ENCODE measurements around the gene NFATC3. TPM values are rescaled to one million over a fixed set of nuclear protein-coding genes. Genes with fewer than 3 reads are reported as not detected.

The NFATC3 gene
- total RNA-seq, 2 donors from 2014 or later, result 51.1 to 56.7 TPM

GRCh38 chr16:68215302-68215701 is 130.1 kb downstream of the NFATC3 start:
- Histone ChIP-seq H3K27ac (no peak overlapping the region), H3K36me3 (no peaks in the 10 kb centered on the region), H3K27me3 (replicated peaks; ENCODE audit: insufficient read depth) (no peaks in the 10 kb centered on the region), H3K4me1 (ENCODE audit: control insufficient read depth in 1 of 2, low read depth in 2 of 2) (no peaks in the 10 kb centered on the region), H3K9me3 (no peaks in the 10 kb centered on the region), H3K4me3 (no peak overlapping the region)
- no peak for DNase-seq (ENCODE audit: low spot score)
- TF ChIP-seq CTCF (IDR thresholded peaks at IDR 0.05), result no peak
- ATAC-seq (ENCODE audit: insufficient number of reproducible peaks, low FRiP score, low read depth), result no peak

GRCh38 chr16:68216240-68216639 is 131.1 kb downstream of the NFATC3 start:
- Histone ChIP-seq H3K27ac (no peak overlapping the region), H3K9me3 (no peaks in the 10 kb centered on the region), H3K4me1 (ENCODE audit: control insufficient read depth in 1 of 2, low read depth in 2 of 2) (no peaks in the 10 kb centered on the region), H3K27me3 (replicated peaks; ENCODE audit: insufficient read depth) (no peaks in the 10 kb centered on the region), H3K4me3 (no peak overlapping the region), H3K36me3 (no peaks in the 10 kb centered on the region)
- TF ChIP-seq CTCF (IDR thresholded peaks at IDR 0.05), result no peak
- no peak for ATAC-seq (ENCODE audit: insufficient number of reproducible peaks, low FRiP score, low read depth)
- no peak for DNase-seq (ENCODE audit: low spot score)

GRCh38 chr16:68217506-68217905 is 132.3 kb downstream of the NFATC3 start:
- no peak for ATAC-seq (ENCODE audit: insufficient number of reproducible peaks, low FRiP score, low read depth)
- H3K36me3 ChIP-seq, result no peaks in the 10 kb centered on the region
- H3K27ac ChIP-seq, result no peak overlapping the region
- H3K27me3 ChIP-seq (replicated peaks; ENCODE audit: insufficient read depth), result no peaks in the 10 kb centered on the region
- no peaks in the 10 kb centered on the region for H3K9me3 ChIP-seq
- no peak for DNase-seq (ENCODE audit: low spot score)
- H3K4me1 ChIP-seq (ENCODE audit: control insufficient read depth in 1 of 2, low read depth in 2 of 2), result no peaks in the 10 kb centered on the region
- TF ChIP-seq CTCF (IDR thresholded peaks at IDR 0.05), result no peak
- H3K4me3 ChIP-seq, result no peak overlapping the region

GRCh38 chr16:68219725-68220351 is 134.7 kb downstream of the NFATC3 start:
- Histone ChIP-seq H3K4me3 (no peak overlapping the region), H3K27me3 (replicated peaks; ENCODE audit: insufficient read depth) (no peaks in the 10 kb centered on the region), H3K27ac (no peak overlapping the region), H3K9me3 (no peaks in the 10 kb centered on the region), H3K4me1 (ENCODE audit: control insufficient read depth in 1 of 2, low read depth in 2 of 2) (no peaks in the 10 kb centered on the region), H3K36me3 (no peaks in the 10 kb centered on the region)
- no peak for DNase-seq (ENCODE audit: low spot score)
- no peak for ATAC-seq (ENCODE audit: insufficient number of reproducible peaks, low FRiP score, low read depth)
- no peak for TF ChIP-seq CTCF (IDR thresholded peaks at IDR 0.05)

GRCh38 chr16:68223072-68223471 is 137.9 kb downstream of the NFATC3 start:
- Histone ChIP-seq H3K4me3 (no peak overlapping the region), H3K36me3 (no peaks in the 10 kb centered on the region), H3K4me1 (ENCODE audit: control insufficient read depth in 1 of 2, low read depth in 2 of 2) (peaks cover 0 to 9% of the 10 kb centered on the region in 2 donors), H3K27me3 (replicated peaks; ENCODE audit: insufficient read depth) (no peaks in the 10 kb centered on the region), H3K27ac (no peak overlapping the region), H3K9me3 (no peaks in the 10 kb centered on the region)
- ATAC-seq (ENCODE audit: insufficient number of reproducible peaks, low FRiP score, low read depth) (no peak), DNase-seq (ENCODE audit: low spot score) (no peak)
- TF ChIP-seq CTCF (IDR thresholded peaks at IDR 0.05), result no peak

Data from thoracic aorta (tissue), 2 donors.